SJSA1 (cell line): ENCODE data around the gene TMEM132D. TPM values are rescaled to one million over a fixed set of nuclear protein-coding genes. Genes with fewer than 3 reads are reported as not detected.

ENCODE experiments used
- DNase-seq, 2 experiments: peaks; one replicate each; pipeline ENCODE4 v3.0.0-alpha.2; 2015 to 2020; ENCODE audit warnings: low spot score in 2 of 2, low read depth in 1 of 2
- H3K27ac ChIP-seq: fragments of 250-450 bp; sonication (Bioruptor Pico); 2 replicates; pipeline ENCODE4 v1.5.1; 2020; ENCODE audit warnings: mild to moderate bottlenecking, moderate library complexity
- H3K27me3 ChIP-seq: fragments of 250-450 bp; sonication (Bioruptor Pico); replicated peaks from 2 replicates; pipeline ENCODE4 v1.5.1; 2020; ENCODE audit warnings: mild to moderate bottlenecking, moderate library complexity
- H3K36me3 ChIP-seq: fragments of 250-450 bp; sonication (Bioruptor Pico); 2 replicates; pipeline ENCODE4 v1.5.1; 2020; ENCODE audit warnings: mild to moderate bottlenecking
- H3K4me1 ChIP-seq: fragments of 250-450 bp; sonication (Bioruptor Pico); replicated peaks from 2 replicates; pipeline ENCODE4 v1.6.1; 2021; ENCODE audit warnings: mild to moderate bottlenecking
- H3K4me3 ChIP-seq: fragments of 250-450 bp; sonication (Bioruptor Pico); 2 replicates; pipeline ENCODE4 v1.5.1; 2020; ENCODE audit warnings: mild to moderate bottlenecking
- H3K9me3 ChIP-seq: fragments of 250-450 bp; sonication (Bioruptor Pico); replicated peaks from 2 replicates; pipeline ENCODE4 v1.5.1; 2020; ENCODE audit warnings: mild to moderate bottlenecking
- total RNA-seq: library from RNA; depleted of rRNA; stranded (reverse); fragments of >200 nt; shearing (Covaris generic); gene quantifications from 2 replicates; pipeline ENCODE4 v1.2.3, GENCODE V29; 2014

The TMEM132D gene
- total RNA-seq, 1 experiment from 2014 or later, result not detected

DNA sequence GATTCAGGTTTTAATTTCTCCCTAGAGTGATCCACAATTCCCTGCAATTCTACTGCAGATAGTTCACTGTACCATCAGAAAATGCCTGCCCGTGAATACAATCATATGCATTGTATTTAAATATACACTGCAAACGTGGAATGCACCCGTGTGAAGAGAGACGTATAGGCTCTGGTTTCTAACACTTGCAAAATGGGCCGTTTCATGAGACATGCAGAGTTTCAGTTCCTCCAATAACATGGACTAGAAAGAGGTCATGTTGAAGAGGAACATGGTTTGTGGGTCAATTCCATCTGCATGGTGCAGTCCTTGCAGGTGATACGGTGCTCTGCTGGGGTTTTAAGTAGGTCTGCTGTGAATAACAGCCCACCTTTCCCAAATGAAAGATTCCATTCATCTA, 373.3 kb downstream of the TMEM132D start:
- Histone ChIP-seq H3K9me3 (0 out of 2 replicates have a peak, but pooled peaks cover 2% of the 10 kb centered on the region), H3K36me3 (no peaks in the 10 kb centered on the region), H3K4me1 (no peaks in the 10 kb centered on the region), H3K27me3 (no peaks in the 10 kb centered on the region), H3K4me3 (no peak overlapping the region), H3K27ac (no peak overlapping the region)
- DNase-seq, result no peak

- Histone ChIP-seq H3K27ac (no peak overlapping the region), H3K4me3 (no peak overlapping the region), H3K9me3 (no peaks in the 10 kb centered on the region), H3K27me3 (no peaks in the 10 kb centered on the region), H3K4me1 (no peaks in the 10 kb centered on the region), H3K36me3 (no peaks in the 10 kb centered on the region)
- no peak for DNase-seq
These were observed 376.3 kb downstream of the TMEM132D start for GRCh38 chr12:129527506-129527905.

DNA sequence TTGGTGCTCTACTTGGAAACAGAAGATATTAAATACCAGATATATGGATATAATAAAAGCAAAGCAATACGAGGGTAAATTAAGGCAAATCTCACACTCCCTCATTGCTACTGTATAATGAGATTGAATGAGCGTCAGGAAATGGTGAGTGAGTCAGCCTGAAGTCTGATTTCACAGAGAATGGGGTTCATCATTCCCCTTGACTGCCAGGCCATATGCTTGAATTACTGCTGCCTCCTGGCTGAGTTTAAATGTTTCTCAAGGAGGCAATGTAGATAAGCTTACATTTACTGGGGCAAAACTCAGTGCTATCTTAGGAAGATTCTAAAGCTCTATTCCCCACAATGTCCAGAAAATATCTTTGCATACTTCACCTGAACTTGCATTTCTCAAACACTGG, 380.2 kb downstream of the TMEM132D start:
- Histone ChIP-seq H3K27ac (no peak overlapping the region), H3K27me3 (no peaks in the 10 kb centered on the region), H3K4me1 (no peaks in the 10 kb centered on the region), H3K36me3 (no peaks in the 10 kb centered on the region), H3K4me3 (no peak overlapping the region), H3K9me3 (no peaks in the 10 kb centered on the region)
- no peak for DNase-seq

DNA sequence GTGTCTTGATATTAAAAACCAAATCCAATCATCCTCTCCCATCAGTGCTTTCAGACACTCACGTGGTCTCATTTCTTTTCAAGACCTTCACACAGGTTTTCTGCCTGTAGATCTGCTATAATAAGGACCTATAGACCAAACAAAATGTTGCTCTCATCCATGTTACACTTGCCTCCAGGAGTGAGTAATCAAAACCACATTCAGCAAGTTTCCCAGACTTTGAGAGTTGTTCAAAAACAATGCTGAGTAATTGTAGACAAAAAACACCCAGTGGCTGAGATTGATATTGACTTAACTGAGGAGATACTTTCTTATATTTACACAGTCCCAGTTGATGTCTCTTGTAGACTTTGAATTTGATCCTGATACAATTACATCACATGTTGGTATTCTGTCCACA, 383.1 kb downstream of the TMEM132D start:
- no peak for DNase-seq
- Histone ChIP-seq H3K36me3 (no peaks in the 10 kb centered on the region), H3K27ac (no peak overlapping the region), H3K9me3 (no peaks in the 10 kb centered on the region), H3K4me1 (no peaks in the 10 kb centered on the region), H3K4me3 (no peak overlapping the region), H3K27me3 (no peaks in the 10 kb centered on the region)

- H3K36me3 ChIP-seq, result no peaks in the 10 kb centered on the region
- no peaks in the 10 kb centered on the region for H3K27me3 ChIP-seq
- no peak overlapping the region for H3K27ac ChIP-seq
- no peaks in the 10 kb centered on the region for H3K4me1 ChIP-seq
- no peak overlapping the region for H3K4me3 ChIP-seq
- no peak for DNase-seq
- 0 out of 2 replicates have a peak, but pooled peaks cover 4% of the 10 kb centered on the region for H3K9me3 ChIP-seq
These were observed 400.0 kb downstream of the TMEM132D start for GRCh38 chr12:129503802-129504201.

GRCh38 chr12:129496226-129496625, 407.6 kb downstream of the TMEM132D start:
- no peak overlapping the region for H3K4me3 ChIP-seq
- H3K27ac ChIP-seq, result no peak overlapping the region
- DNase-seq, result no peak
- H3K27me3 ChIP-seq, result no peaks in the 10 kb centered on the region
- H3K4me1 ChIP-seq, result no peaks in the 10 kb centered on the region
- H3K36me3 ChIP-seq, result no peaks in the 10 kb centered on the region
- no peaks in the 10 kb centered on the region for H3K9me3 ChIP-seq

DNA sequence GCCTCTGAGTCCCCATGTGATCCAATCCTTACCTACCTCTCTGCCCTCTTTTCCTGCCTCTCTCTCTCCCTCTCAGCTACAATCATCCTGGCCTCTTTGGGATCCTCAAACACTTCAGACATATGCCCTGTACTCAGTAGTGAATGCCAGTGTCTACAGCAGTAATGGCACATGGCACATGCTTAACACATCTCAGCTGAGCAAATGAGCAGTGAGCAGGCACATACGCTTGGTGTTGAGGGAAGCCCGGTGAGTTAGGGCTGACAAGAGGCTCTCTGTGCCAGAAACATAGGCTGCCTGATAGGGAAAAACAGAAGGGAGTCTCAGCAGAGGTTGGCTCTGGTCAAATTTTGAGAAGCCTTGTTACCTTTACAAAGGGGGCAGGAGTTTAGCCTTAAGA, 409.1 kb downstream of the TMEM132D start:
- no peaks in the 10 kb centered on the region; the same call in 1 of the 2 replicates for H3K9me3 ChIP-seq
- H3K27ac ChIP-seq, result no peak overlapping the region
- H3K36me3 ChIP-seq, result no peaks in the 10 kb centered on the region
- H3K27me3 ChIP-seq, result no peaks in the 10 kb centered on the region
- DNase-seq, result no peak
- H3K4me3 ChIP-seq, result no peak overlapping the region
- H3K4me1 ChIP-seq, result no peaks in the 10 kb centered on the region

DNA sequence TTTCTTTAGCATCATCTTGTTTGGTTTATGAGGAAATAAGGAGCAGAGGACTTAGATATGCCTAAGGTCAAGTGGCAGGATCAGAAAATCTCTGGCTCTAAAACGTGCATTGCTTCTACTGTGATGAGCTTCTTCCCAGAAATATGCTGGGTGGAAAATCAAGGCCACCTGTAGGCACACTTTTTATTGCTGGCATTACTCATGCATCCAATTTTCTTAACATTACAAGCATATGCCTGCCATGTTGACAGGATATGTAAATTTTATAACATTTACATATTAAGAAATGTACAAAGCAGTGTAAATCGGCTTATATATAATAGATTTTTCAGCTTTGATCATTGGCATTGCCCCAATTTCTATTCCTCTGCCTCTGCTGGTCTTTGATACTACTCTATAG, 409.6 kb downstream of the TMEM132D start:
- Histone ChIP-seq H3K27ac (no peak overlapping the region), H3K36me3 (no peaks in the 10 kb centered on the region), H3K4me1 (no peaks in the 10 kb centered on the region), H3K9me3 (no peaks in the 10 kb centered on the region; the same call in 1 of the 2 replicates), H3K27me3 (no peaks in the 10 kb centered on the region), H3K4me3 (no peak overlapping the region)
- no peak for DNase-seq

DNA sequence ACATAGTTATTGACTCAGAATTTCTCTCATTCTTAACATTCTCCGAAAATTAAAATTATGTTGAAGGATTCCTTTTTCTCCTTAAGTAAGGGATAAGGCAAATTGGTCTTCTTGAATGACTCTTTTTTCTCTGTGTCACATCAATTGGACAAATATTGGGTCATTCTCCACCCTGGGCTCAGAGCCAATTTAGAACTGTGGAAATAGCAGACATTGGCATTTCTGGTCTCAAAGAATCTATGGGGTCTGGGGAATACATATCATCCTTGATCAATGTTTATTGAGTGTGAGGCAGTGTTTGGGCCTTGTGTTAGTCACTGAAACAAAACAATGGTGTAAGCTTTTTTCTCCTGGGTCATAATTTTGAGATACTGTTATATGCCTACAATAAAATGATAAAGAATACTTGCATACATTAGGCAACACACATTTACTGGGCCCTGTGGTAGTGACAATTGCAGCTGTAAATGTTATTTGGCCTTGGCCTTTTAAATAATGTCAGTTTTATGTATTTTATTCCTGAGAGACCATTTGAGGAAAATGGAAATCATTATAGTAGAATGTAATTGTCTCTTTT, 414.6 kb downstream of the TMEM132D start:
- no peak for DNase-seq
- H3K4me3 ChIP-seq, result no peak overlapping the region
- H3K27me3 ChIP-seq, result no peaks in the 10 kb centered on the region
- no peak overlapping the region for H3K27ac ChIP-seq
- H3K36me3 ChIP-seq, result no peaks in the 10 kb centered on the region
- H3K9me3 ChIP-seq, result no peaks in the 10 kb centered on the region; the same call in 1 of the 2 replicates
- no peaks in the 10 kb centered on the region for H3K4me1 ChIP-seq

GRCh38 chr12:129486931-129487330, 416.9 kb downstream of the TMEM132D start:
- Histone ChIP-seq H3K36me3 (no peaks in the 10 kb centered on the region), H3K27me3 (no peaks in the 10 kb centered on the region), H3K4me3 (no peak overlapping the region), H3K4me1 (no peaks in the 10 kb centered on the region), H3K9me3 (no peaks in the 10 kb centered on the region; the same call in 1 of the 2 replicates), H3K27ac (no peak overlapping the region)
- no peak for DNase-seq

DNA sequence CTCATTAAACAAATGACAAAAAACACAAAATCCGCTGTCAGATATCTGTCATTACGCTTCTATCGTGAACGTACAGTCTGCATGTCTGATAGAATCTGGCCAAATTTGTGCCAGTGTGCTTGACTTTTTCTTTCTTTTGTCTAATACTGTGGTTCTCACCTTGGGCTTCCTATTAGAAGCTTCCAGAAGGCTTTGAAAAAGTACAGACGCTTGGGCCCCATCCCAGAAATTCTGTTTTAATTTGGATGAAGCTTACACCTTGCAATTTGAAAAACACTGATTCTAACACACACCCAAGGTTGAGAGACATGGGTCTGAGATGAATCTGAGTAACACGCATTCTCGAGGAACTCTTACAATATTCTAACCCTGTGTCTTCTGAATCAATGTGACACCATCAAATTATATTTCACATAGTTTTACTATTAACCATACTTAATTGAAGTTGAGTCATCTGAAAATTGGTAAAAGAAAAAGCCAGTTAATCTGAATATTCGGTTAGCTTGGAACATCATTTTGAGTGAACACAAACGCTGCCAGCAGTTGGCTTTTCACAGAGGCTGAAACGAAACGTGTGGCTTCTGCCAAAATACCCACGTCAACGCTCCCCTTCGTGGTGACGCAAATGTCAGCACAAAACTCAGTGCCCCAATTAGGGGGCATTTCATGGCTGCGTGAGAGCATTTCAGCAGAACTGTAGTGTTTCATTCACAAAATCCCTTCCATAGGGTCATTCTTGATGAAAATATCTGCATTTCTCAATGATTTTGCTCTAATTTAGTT, 420.5 kb downstream of the TMEM132D start:
- H3K36me3 ChIP-seq, result no peaks in the 10 kb centered on the region
- no peak overlapping the region for H3K4me3 ChIP-seq
- H3K4me1 ChIP-seq, result no peaks in the 10 kb centered on the region
- 0 out of 2 replicates have a peak, but pooled peaks cover 4% of the 10 kb centered on the region for H3K9me3 ChIP-seq
- no peak for DNase-seq
- no peak overlapping the region for H3K27ac ChIP-seq
- no peaks in the 10 kb centered on the region for H3K27me3 ChIP-seq

GRCh38 chr12:129481921-129482320, 421.9 kb downstream of the TMEM132D start:
- Histone ChIP-seq H3K27me3 (no peaks in the 10 kb centered on the region), H3K4me1 (no peaks in the 10 kb centered on the region), H3K4me3 (no peak overlapping the region), H3K27ac (no peak overlapping the region), H3K9me3 (0 out of 2 replicates have a peak, but pooled peaks cover 4% of the 10 kb centered on the region), H3K36me3 (no peaks in the 10 kb centered on the region)
- no peak for DNase-seq

- Histone ChIP-seq H3K4me1 (no peaks in the 10 kb centered on the region), H3K4me3 (no peak overlapping the region), H3K36me3 (no peaks in the 10 kb centered on the region), H3K9me3 (0 out of 2 replicates have a peak, but pooled peaks cover 2% of the 10 kb centered on the region), H3K27ac (no peak overlapping the region), H3K27me3 (no peaks in the 10 kb centered on the region)
- no peak for DNase-seq
These were observed 433.6 kb downstream of the TMEM132D start for GRCh38 chr12:129470196-129470595.

GRCh38 chr12:129467726-129468125, 436.1 kb downstream of the TMEM132D start:
- H3K36me3 ChIP-seq, result no peaks in the 10 kb centered on the region
- H3K4me3 ChIP-seq, result no peak overlapping the region
- no peak overlapping the region for H3K27ac ChIP-seq
- H3K9me3 ChIP-seq, result 0 out of 2 replicates have a peak, but pooled peaks cover 2% of the 10 kb centered on the region
- no peak for DNase-seq
- H3K27me3 ChIP-seq, result no peaks in the 10 kb centered on the region
- no peaks in the 10 kb centered on the region for H3K4me1 ChIP-seq
